Mammary epithelial cell (primary cell): ENCODE results near the gene SLF2.

Source experiments
- EZH2 ChIP-seq: IDR thresholded peaks from 2 replicates; pipeline ENCODE4 v1.6.1; 2012; ENCODE audit warnings: low read length, inconsistent platforms, borderline replicate concordance
- TF ChIP-seq, protein P1 (sequence below), 2 donors: IDR thresholded peaks in 1 of 2; conservative IDR thresholded peaks in 1 of 2; 2 replicates each; pipeline ENCODE4 v1.5.1; 2011 to 2012; ENCODE audit warnings: inconsistent platforms in 2 of 2, low read length in 2 of 2, mild to moderate bottlenecking in 2 of 2, control low read depth in 1 of 2, low read depth in 1 of 2; ENCODE audit not compliant: insufficient read depth in 1 of 2; ENCODE audit errors: extremely low read depth in 1 of 2

DNA sequence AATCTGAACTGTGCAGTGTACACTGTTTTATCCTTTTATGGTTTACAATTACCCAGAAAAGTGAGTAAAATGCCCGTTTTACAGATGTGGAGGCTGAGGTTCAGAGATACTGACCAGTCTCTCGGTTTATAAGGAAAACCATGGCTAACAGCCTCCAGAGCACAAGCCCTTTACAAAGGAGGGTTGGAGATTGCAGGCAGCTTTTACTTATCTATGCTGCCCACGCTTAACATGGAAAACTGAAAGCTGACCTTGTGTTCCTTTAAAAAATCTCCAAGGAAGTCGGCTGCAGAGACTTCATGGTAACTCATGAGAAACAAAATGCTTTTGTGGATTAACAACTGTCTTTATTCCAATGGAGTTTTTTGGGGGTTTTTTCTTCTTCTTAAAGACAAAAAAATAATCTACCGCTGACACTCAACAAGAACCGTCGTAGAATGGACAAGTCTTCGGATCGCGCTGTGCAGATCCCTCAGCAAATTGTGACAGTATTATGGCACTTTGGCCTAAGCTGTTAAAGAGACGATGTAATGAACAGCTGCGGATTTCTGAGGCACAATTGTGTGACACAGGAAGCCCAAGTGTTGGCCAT is 654 bp upstream of the SLF2 start:
- TF ChIP-seq, protein P1, sequence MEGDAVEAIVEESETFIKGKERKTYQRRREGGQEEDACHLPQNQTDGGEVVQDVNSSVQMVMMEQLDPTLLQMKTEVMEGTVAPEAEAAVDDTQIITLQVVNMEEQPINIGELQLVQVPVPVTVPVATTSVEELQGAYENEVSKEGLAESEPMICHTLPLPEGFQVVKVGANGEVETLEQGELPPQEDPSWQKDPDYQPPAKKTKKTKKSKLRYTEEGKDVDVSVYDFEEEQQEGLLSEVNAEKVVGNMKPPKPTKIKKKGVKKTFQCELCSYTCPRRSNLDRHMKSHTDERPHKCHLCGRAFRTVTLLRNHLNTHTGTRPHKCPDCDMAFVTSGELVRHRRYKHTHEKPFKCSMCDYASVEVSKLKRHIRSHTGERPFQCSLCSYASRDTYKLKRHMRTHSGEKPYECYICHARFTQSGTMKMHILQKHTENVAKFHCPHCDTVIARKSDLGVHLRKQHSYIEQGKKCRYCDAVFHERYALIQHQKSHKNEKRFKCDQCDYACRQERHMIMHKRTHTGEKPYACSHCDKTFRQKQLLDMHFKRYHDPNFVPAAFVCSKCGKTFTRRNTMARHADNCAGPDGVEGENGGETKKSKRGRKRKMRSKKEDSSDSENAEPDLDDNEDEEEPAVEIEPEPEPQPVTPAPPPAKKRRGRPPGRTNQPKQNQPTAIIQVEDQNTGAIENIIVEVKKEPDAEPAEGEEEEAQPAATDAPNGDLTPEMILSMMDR (conservative IDR thresholded peaks at IDR 0.05 in 1 of 2, IDR thresholded peaks at IDR 0.05 in 1 of 2; ENCODE audit: extremely low read depth in 1 of 2, insufficient read depth in 1 of 2, low read depth in 1 of 2, low read length in 2 of 2): no peak
- no peak for TF ChIP-seq EZH2
